Daoy (cell line): ENCODE data around the gene SPACDR. TPM values are rescaled to one million over a fixed set of nuclear protein-coding genes. Genes with fewer than 3 reads are reported as not detected.
A peak's percentile ranks its signal among the peaks of the same experiment; 100 is the strongest.

ENCODE experiments used
- DNase-seq: peaks from one replicate; pipeline ENCODE4 v3.0.0-alpha.2; 2015; ENCODE audit warnings: low read depth
- total RNA-seq: library from RNA; depleted of rRNA; stranded (reverse); fragments of >200 nt; shearing (Covaris generic); gene quantifications from 2 replicates; pipeline ENCODE4 v1.2.3, GENCODE V29; 2014; rRNA removed

Gene SPACDR
- total RNA-seq, 1 experiment from 2014 or later: not detected

- DNase-seq: no peak
These were observed 50.7 kb downstream of the SPACDR start for GRCh38 chr7:100413346-100413745.

DNA sequence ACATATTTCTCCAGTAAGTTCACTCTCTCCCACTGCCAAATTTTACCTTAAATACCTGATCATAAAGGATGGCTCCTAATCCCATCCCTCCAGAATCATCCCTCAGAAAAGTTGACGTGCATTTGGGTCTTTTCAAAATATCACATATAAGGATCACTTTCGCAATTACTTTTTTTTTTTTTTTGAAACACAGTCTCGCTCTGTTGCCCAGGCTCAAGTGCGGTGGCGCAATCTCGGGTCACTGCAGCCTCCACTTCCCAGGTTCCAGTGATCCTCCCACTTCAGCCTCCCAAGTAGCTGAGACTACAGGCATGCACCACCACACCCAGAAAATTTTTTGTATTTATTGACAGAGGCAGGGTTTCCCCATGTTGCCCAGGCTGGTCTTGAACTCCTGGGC, 53.0 kb downstream of the SPACDR start:
- DNase-seq: no peak

DNA sequence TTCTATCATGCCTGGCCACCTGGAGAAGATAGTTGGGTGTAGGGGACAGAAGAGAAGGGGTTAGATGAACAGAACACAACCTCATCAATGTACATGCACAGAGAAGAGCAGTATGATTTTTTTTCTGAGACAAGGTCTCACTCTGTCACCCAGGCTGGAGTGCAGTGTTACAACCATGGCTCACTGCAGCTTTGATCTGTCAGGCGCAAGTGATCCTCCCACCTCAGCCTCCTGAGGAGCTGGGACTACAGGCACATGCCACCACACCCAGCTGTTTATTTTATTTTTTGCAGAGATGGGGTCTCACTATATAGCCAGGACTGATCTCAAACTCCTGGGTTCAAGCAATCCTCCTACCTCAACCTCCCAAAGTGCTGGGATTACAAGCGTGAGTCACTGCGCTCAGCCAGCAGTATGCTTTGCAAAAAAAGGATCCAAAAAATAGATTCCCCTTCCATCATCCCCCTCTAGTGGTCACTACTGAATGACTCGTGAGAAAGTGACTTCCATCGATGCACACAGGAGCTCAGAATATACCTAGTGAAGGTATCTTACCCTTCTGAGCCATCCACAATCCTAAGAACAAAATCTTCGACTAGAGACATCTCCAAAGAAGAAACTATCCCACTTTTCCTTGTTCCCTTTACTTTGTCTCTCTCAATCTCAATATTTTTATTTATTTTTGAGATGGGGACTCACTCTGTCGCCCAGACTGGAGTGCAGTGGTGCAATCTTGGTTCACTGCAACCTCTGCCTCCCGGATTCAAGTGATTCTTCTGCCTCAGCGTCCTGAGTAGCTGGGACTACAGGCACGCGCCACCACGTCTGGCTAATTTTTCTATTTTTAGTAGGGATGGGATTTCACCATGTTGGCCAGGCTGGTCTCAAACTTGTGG, 56.5 kb downstream of the SPACDR start:
- DNase-seq: peak; percentile 87

DNA sequence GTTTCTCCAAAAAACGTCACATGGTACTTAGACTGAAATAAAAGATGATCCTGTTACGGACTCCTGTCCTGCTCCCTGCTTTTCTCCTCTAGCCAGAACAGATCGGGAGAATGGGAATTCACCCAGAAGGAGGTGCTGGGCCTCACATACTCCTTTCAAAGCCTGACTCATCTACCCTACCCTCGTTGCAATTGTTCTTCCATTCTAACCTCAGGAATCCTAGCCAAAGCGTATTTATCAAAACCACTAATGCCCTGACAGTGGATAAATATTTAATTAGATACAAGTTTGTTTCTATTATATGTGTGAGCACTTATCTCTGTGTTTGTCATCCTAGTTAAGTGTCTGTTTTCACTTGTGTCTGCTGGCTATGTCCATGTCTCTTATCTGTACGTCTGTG, 57.3 kb downstream of the SPACDR start:
- DNase-seq: peak; percentile 80

Other genes starting within 250 kb of the SPACDR start
- gene PVRIG, start 244.3 kb downstream of the SPACDR start, total RNA-seq: not detected in 2 replicates
- gene SPDYE3, start 156.6 kb downstream of the SPACDR start, total RNA-seq: not detected in 2 replicates
- gene PILRB, start 106.1 kb downstream of the SPACDR start, total RNA-seq: 15.6 and 24.5 TPM in 2 replicates
- 0.69 TPM in 1 of 2 replicates, not detected in the other for gene PILRA, start 90.8 kb downstream of the SPACDR start, total RNA-seq
- 1.5 and 5.2 TPM in 2 replicates for gene ZCWPW1, start 35.6 kb downstream of the SPACDR start, total RNA-seq
- gene MEPCE, start 34.4 kb downstream of the SPACDR start, total RNA-seq: 65.9 and 79.5 TPM in 2 replicates
- 70.3 and 92.8 TPM in 2 replicates for gene PPP1R35, start 27.8 kb downstream of the SPACDR start, total RNA-seq
- 36.6 and 47.4 TPM in 2 replicates for gene TSC22D4, start 15.0 kb upstream of the SPACDR start, total RNA-seq
- 0.06 TPM in 1 of 2 replicates, not detected in the other for gene NYAP1, start 19.7 kb upstream of the SPACDR start, total RNA-seq
- 16.9 and 19.1 TPM in 2 replicates for gene AGFG2, start 74.9 kb upstream of the SPACDR start, total RNA-seq
- 0.80 and 5.3 TPM in 2 replicates for gene SAP25, start 109.6 kb upstream of the SPACDR start, total RNA-seq
- gene LRCH4, start 121.9 kb upstream of the SPACDR start, total RNA-seq: 32.2 and 41.0 TPM in 2 replicates
- 0.17 TPM in 1 of 2 replicates, not detected in the other for gene FBXO24, start 122.1 kb upstream of the SPACDR start, total RNA-seq
- 21.3 and 32.9 TPM in 2 replicates for gene PCOLCE, start 138.1 kb upstream of the SPACDR start, total RNA-seq
- 9.7 and 11.3 TPM in 2 replicates for gene MOSPD3, start 148.3 kb upstream of the SPACDR start, total RNA-seq
- gene TFR2, start 177.3 kb upstream of the SPACDR start, total RNA-seq: 2.4 and 4.6 TPM in 2 replicates
- gene ACTL6B, start 192.2 kb upstream of the SPACDR start, total RNA-seq: not detected in 2 replicates
- 58.9 and 77.1 TPM in 2 replicates for gene GNB2, start 209.5 kb upstream of the SPACDR start, total RNA-seq
- 12.0 and 27.3 TPM in 2 replicates for gene GIGYF1, start 230.0 kb upstream of the SPACDR start, total RNA-seq
- 146 and 197 TPM in 2 replicates for gene POP7, start 241.9 kb upstream of the SPACDR start, total RNA-seq